ENCODE results near the gene CDH1.
"Not testable (repeated sequence)": the region's sequence is repeated elsewhere in the genome, so short reads cannot be mapped to it uniquely, and the experiment has no call there.

Gene CDH1

DNA sequence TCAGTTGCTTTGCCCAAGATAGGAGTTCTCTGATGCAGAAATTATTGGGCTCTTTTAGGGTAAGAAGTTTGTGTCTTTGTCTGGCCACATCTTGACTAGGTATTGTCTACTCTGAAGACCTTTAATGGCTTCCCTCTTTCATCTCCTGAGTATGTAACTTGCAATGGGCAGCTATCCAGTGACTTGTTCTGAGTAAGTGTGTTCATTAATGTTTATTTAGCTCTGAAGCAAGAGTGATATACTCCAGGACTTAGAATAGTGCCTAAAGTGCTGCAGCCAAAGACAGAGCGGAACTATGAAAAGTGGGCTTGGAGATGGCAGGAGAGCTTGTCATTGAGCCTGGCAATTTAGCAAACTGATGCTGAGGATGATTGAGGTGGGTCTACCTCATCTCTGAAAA lies 97.5 kb downstream of the CDH1 start:
- TF ChIP-seq, protein P1, sequence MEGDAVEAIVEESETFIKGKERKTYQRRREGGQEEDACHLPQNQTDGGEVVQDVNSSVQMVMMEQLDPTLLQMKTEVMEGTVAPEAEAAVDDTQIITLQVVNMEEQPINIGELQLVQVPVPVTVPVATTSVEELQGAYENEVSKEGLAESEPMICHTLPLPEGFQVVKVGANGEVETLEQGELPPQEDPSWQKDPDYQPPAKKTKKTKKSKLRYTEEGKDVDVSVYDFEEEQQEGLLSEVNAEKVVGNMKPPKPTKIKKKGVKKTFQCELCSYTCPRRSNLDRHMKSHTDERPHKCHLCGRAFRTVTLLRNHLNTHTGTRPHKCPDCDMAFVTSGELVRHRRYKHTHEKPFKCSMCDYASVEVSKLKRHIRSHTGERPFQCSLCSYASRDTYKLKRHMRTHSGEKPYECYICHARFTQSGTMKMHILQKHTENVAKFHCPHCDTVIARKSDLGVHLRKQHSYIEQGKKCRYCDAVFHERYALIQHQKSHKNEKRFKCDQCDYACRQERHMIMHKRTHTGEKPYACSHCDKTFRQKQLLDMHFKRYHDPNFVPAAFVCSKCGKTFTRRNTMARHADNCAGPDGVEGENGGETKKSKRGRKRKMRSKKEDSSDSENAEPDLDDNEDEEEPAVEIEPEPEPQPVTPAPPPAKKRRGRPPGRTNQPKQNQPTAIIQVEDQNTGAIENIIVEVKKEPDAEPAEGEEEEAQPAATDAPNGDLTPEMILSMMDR (IDR thresholded peaks at IDR 0.05; ENCODE audit: low read depth, low read length, missing control alignments), result no peak
- in situ Hi-C loops (cut with HindIII; ENCODE audit: low sequenced_read_pairs), result no loop called here
- no peak overlapping the region for H3K4me3 ChIP-seq (ENCODE audit: low read depth, low read length)
- DNase-seq (ENCODE audit: low read depth), result no peak

DNA sequence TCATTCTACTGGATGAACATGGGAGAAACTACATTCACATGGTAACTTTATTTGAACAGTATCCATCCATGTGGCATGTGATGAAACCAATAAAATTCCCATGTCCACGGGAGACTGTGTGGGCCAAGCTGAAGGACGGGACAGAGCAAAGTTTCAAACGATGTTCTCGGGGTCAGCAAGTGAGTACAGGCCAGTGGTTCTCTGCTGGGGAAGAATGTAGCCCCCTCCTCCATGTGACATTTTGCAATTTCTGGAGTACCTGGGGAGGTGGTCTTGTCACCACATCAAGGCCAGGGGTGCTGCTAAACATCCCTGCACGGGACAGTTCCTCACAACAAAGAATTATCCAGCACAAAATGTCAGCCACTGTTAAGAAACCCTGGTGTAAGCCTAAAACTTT lies 98.9 kb downstream of the CDH1 start:
- no peak for DNase-seq (ENCODE audit: low read depth)
- TF ChIP-seq, protein P1 (IDR thresholded peaks at IDR 0.05; ENCODE audit: low read depth, low read length, missing control alignments), result no peak
- in situ Hi-C loops (cut with HindIII; ENCODE audit: low sequenced_read_pairs), result no loop called here
- no peak overlapping the region for H3K4me3 ChIP-seq (ENCODE audit: low read depth, low read length)

DNA sequence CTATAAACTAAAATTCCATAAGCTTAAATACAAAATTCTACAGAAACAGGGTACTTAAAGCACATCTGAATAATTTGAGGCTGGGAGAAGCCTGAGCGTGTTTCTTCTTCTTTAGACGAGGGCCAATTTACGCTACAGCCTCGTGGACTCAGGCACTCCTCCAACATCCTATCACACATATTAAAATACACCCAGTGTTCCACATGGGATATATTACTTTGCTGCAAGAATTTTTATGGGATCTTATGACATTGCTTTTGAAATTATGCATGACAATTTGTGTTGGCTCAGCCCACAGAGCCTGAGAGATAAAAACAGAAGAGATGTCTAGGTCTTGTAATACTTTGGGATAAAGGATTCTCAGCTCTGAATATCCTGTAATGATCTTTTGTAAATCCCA lies 102.7 kb downstream of the CDH1 start:
- no peak for DNase-seq (ENCODE audit: low read depth)
- in situ Hi-C loops (cut with HindIII; ENCODE audit: low sequenced_read_pairs), result no loop called here
- TF ChIP-seq, protein P1 (IDR thresholded peaks at IDR 0.05; ENCODE audit: low read depth, low read length, missing control alignments), result no peak
- no peak overlapping the region for H3K4me3 ChIP-seq (ENCODE audit: low read depth, low read length)

DNA sequence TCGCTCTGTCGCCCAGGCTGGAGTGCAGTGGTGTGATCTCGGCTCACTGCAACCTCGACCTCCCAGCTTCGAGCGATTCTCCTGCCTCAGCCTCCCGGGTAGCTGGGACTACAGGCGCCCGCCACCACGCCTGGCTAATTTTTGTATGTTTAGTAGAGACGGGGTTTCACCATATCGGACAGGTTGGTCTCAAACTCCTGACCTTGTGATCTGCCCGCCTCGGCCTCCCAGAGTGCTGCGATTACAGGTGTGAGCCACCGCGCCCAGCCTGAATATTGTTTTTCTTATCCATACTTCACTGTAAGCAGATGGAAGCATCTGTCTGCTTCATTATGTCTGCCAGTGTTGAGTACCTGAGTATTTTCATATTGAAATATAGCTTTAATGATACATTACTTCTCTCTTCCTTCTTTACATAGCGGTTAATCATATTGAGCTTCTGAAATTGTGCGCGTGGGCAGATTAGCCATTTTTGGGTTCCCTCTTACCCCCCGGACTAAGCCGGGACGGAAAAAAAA lies 105.9 kb downstream of the CDH1 start:
- peak overlapping the region; percentile 89 for H3K4me3 ChIP-seq (ENCODE audit: low read depth, low read length)
- in situ Hi-C loops (cut with HindIII; ENCODE audit: low sequenced_read_pairs); DNase-seq (ENCODE audit: low read depth): not testable (repeated sequence)

DNA sequence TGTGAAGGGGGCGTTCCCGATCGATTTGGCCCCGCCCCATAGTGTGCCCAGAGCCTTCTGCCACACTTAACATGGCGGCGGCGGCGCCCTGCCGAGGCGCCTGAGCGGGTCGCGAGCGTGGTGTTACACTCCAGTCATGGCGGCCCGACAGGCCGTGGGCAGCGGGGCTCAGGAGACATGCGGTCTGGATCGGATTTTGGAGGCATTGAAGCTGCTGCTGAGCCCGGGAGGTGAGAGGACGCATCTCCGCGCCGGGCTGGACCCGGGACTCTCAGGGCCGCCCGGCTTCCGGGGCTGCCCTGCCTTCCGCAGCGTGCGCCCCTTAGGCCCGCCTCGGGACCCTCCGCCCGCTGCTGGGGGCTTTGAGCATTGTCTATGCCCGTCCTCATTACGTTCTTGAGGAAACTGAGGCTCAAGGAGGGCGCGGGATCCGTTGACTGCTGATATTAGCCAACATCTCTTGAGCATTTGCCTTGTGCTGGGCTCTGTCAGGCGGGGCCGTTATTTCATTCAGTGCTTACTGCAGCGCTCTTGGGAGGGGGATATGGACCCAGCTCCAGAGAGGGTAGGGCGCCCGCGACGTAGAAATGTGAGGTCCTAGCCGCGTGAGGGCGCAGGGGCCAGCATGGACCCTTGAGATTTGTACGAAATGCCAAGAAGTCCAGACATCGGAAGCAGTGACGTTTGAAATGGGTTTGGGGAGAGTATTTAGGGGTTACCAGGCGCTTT lies 106.6 kb downstream of the CDH1 start, which contains the start of gene TANGO6:
Gene TANGO6, plus strand, starts transcription at position 50 of the 729 bp plus-strand sequence. Its CDS starts 87 bp downstream, at position 137.
- TF ChIP-seq, protein P1 (IDR thresholded peaks at IDR 0.05; ENCODE audit: low read depth, low read length, missing control alignments), result peak; percentile 52
- DNase-seq (ENCODE audit: low read depth), result peak; percentile 35

DNA sequence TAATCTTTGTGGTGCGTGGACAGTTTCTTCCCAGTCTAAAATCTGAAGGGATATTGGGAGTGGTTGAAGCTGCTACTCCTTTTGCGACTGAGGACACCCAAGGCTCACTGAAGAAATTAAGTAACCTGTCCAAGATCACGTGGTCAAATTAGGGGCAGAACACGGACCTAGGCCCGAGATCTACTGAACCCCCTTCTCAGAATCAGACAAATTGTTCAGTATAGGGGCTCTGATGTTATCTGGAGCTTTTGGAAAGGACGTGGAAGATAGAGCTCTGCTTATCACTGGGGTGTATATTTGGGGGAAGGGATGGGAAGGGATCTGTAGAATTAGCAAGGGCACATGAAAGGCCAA lies 107.1 kb downstream of the CDH1 start:
- in situ Hi-C loops (cut with HindIII; ENCODE audit: low sequenced_read_pairs), result no loop called here
- DNase-seq (ENCODE audit: low read depth), result no peak
- TF ChIP-seq, protein P1 (IDR thresholded peaks at IDR 0.05; ENCODE audit: low read depth, low read length, missing control alignments), result no peak

More for the DNA sequence above, 106.6 kb downstream of the CDH1 start, which contains the start of gene TANGO6:
- in situ Hi-C loops (cut with HindIII; ENCODE audit: low sequenced_read_pairs), result no loop called here
- H3K4me3 ChIP-seq (ENCODE audit: low read depth, low read length), result peak within 1 kb of the TSS; percentile 89

DNA sequence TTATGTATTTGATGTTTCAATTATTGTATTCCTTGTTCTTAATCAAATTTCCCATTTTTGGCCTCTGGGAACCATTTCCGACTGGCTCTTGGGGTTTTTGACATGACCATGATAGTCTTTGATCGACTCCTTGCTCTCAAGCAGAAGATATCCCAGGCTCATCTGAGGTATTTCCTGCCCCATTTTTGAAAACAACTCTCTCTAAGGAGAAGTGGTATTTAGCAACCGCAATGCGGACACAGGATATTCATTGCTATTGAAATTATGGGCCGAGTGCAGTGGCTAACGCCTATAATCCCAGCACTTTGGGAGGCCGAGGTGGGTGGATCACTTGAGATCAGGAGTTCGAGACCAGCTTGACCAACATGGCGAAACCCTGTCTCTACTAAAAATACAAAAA lies 111.7 kb downstream of the CDH1 start:
- in situ Hi-C loops (cut with HindIII; ENCODE audit: low sequenced_read_pairs), result no loop called here
- H3K4me3 ChIP-seq (ENCODE audit: low read depth, low read length), result no peak overlapping the region
- no peak for DNase-seq (ENCODE audit: low read depth)
- TF ChIP-seq, protein P1 (IDR thresholded peaks at IDR 0.05; ENCODE audit: low read depth, low read length, missing control alignments), result no peak

More for the DNA sequence above, 107.1 kb downstream of the CDH1 start:
- H3K4me3 ChIP-seq (ENCODE audit: low read depth, low read length), result peak overlapping the region; percentile 89
